D721Med (cell line): ENCODE data around the gene GPATCH2.
"Not testable (repeated sequence)": the region's sequence is repeated elsewhere in the genome, so short reads cannot be mapped to it uniquely, and the experiment has no call there.

Experiments used
- DNase-seq: peaks from one replicate; pipeline ENCODE4 v3.0.0; 2011; ENCODE audit warnings: low spot score; ENCODE audit not compliant: insufficient read length
- FAIRE-seq: peaks from 2 replicates; lab custom pipeline; 2011; peaks lifted over from hg19 to GRCh38; lab: Jason Lieb, UNC
- CTCF ChIP-seq: IDR thresholded peaks from 2 replicates; pipeline ENCODE4 v1.5.1; 2012; ENCODE audit warnings: mild to moderate bottlenecking, control low read depth; ENCODE audit not compliant: insufficient read depth; ENCODE audit errors: missing control alignments

The GPATCH2 gene

GRCh38 chr1:217527151-217527550 is 103.7 kb downstream of the GPATCH2 start:
- FAIRE-seq, result peak; percentile 21
- DNase-seq, result no peak
- no peak for TF ChIP-seq CTCF

- TF ChIP-seq CTCF, result no peak
- no peak for DNase-seq
- FAIRE-seq, result peak; percentile 63
Observed at GRCh38 chr1:217526636-217527035, 104.3 kb downstream of the GPATCH2 start.

DNA sequence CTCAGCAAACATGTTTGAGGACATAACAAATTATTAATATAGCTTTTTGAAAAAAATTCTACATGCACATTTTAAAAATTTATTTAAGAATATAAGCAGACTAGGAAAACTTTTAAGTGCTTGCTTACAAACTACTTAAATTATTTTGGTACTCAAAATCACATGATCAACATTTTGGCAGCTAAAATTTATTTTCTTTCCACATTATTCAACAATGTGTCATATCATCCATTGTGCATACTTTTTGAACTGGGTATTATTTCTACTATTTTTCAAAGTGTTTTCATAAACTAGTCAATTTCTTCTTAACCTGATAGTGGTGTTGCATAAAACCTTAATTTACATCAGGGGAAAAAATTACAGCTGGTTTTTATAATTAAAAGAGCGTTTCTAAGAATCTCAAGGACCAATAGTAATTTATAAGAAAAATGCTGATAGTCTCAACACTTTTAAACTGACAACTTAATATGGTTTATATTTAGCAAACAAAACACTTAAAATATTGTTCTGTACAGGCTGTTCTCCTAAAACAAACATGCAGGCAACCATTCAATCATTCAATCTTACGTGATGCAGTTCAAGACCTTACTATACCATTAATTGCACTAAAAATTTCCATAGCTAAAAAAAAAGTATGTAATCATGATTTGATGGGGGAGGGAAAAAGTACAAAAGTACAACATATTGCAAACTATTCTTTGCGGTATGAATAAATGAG is 105.0 kb downstream of the GPATCH2 start:
- no peak for DNase-seq
- TF ChIP-seq CTCF, result no peak
- FAIRE-seq, result peak; percentile 78

GRCh38 chr1:217524787-217525520 is 105.9 kb downstream of the GPATCH2 start:
- FAIRE-seq, result no peak
- no peak for TF ChIP-seq CTCF
- DNase-seq, result no peak

DNA sequence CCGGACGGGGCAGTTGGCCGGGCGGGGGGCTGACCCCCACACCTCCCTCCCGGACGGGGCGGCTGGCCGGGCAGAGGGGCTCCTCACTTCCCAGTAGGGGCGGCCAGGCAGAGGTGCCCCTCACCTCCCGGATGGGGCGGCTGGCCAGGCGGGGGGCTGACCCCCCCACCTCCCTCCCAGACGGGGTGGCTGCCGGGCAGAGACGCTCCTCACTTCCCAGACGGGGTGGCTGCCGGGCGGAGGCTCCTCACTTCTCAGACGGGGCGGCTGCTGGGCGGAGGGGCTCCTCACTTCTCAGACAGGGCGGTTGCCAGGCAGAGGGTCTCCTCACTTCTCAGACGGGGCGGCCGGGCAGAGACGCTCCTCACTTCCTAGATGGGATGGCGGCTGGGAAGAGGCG is 107.0 kb downstream of the GPATCH2 start:
- not testable (repeated sequence) for FAIRE-seq, DNase-seq

DNA sequence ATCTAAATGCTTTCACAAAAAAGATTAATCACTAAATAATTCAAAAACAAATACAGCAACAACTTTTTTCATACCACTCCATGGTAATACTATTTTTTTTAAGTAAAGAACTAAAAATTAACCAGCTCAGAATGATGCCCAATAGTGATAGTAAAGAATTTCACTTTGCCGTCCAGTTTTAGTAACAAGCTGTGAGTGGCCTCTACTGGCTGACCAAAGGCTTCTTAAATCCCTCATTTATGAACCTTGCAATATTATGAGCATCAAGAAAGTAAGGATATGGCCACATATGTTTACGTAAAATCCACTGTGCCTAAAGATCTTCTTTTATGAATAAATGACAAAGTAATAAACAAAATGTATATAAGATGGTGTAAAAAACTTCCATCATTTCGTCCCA is 108.6 kb downstream of the GPATCH2 start:
- peak; percentile 44 for FAIRE-seq
- TF ChIP-seq CTCF, result no peak
- no peak for DNase-seq

- DNase-seq, result no peak
- no peak for FAIRE-seq
- TF ChIP-seq CTCF, result no peak
Observed at GRCh38 chr1:217521317-217521716, 109.6 kb downstream of the GPATCH2 start.
